GM19438 (cell line): ENCODE results near the gene CAMK2B.

ENCODE experiments used
- ATAC-seq: cut with Tn5 transposase; IDR thresholded peaks from one replicate; pipeline ENCODE4 v1.9.1; 2021; ENCODE audit warnings: low read depth; ENCODE audit not compliant: unreplicated experiment

CAMK2B gene

GRCh38 chr7:44220358-44221112 is 104.9 kb downstream of the CAMK2B start:
- ATAC-seq: no peak

- ATAC-seq: no peak
Observed at GRCh38 chr7:44220046-44220357, 105.4 kb downstream of the CAMK2B start.

GRCh38 chr7:44219371-44220045 is 105.9 kb downstream of the CAMK2B start:
- ATAC-seq: no peak

- ATAC-seq: no peak
Observed at GRCh38 chr7:44218418-44219201, 106.8 kb downstream of the CAMK2B start.

- ATAC-seq: no peak
Observed at GRCh38 chr7:44217852-44218402, 107.5 kb downstream of the CAMK2B start.

GRCh38 chr7:44217223-44217714 is 108.1 kb downstream of the CAMK2B start:
- no peak for ATAC-seq

- ATAC-seq: no peak
Observed at GRCh38 chr7:44216521-44217222, 108.7 kb downstream of the CAMK2B start.

- no peak for ATAC-seq
Observed at GRCh38 chr7:44216019-44216418, 109.4 kb downstream of the CAMK2B start.

- no peak for ATAC-seq
Observed at GRCh38 chr7:44215531-44215930, 109.9 kb downstream of the CAMK2B start.

- no peak for ATAC-seq
Observed at GRCh38 chr7:44213877-44214388, 111.5 kb downstream of the CAMK2B start.

GRCh38 chr7:44213206-44213876 is 112.1 kb downstream of the CAMK2B start:
- ATAC-seq: no peak

GRCh38 chr7:44212581-44213184 is 112.7 kb downstream of the CAMK2B start:
- ATAC-seq: no peak

GRCh38 chr7:44212018-44212417 is 113.4 kb downstream of the CAMK2B start:
- no peak for ATAC-seq

- ATAC-seq: no peak
Observed at GRCh38 chr7:44211126-44211675, 114.2 kb downstream of the CAMK2B start.

- no peak for ATAC-seq
Observed at GRCh38 chr7:44210107-44210506, 115.3 kb downstream of the CAMK2B start.

GRCh38 chr7:44208085-44208484 is 117.3 kb downstream of the CAMK2B start:
- ATAC-seq: no peak

- ATAC-seq: no peak
Observed at GRCh38 chr7:44206008-44206407, 119.4 kb downstream of the CAMK2B start.

- ATAC-seq: no peak
Observed at GRCh38 chr7:44201813-44202212, 123.6 kb downstream of the CAMK2B start.
